Airway epithelial cell (primary cell): Measurements from ENCODE around the gene TRIM51G. TPM values are rescaled to one million over a fixed set of nuclear protein-coding genes. Genes with fewer than 3 reads are reported as not detected.

Experiments used
- total RNA-seq: library from RNA; depleted of rRNA; stranded (reverse); fragments of >200 nt; gene quantifications from 2 replicates; pipeline ENCODE4 v1.2.3, GENCODE V29; 2015

Gene TRIM51G
- not detected in 2 replicates for total RNA-seq

GRCh38 chr11:48983785-48984184 is at the start of gene TRIM51G:
TRIM51G (minus strand) TSS chr11:48983885; CDS start chr11:48981695, 2,190 bp downstream.

GRCh38 chr11:49028523-49028922 is 44.8 kb upstream of the TRIM51G start, which contains the start of gene TRIM49B:
TRIM49B (plus strand) TSS chr11:49028823; CDS start chr11:49031600, 2,777 bp downstream.

Other genes starting within 250 kb of the TRIM51G start
- not detected in 2 replicates for gene TRIM49B, start 44.9 kb upstream of the TRIM51G start, total RNA-seq
- not detected in 2 replicates for gene TRIM64C, start 75.2 kb upstream of the TRIM51G start, total RNA-seq
- 0.63 TPM in 1 of 2 replicates, not detected in the other for gene FOLH1, start 224.7 kb upstream of the TRIM51G start, total RNA-seq